ENCODE measurements around the gene HECTD2. TPM values are rescaled to one million over a fixed set of nuclear protein-coding genes. Genes with fewer than 3 reads are reported as not detected.
A peak's percentile ranks its signal among the peaks of the same experiment; 100 is the strongest.

Gene HECTD2
- total RNA-seq, 1 donor from 2014 or later: 22.1 TPM

DNA sequence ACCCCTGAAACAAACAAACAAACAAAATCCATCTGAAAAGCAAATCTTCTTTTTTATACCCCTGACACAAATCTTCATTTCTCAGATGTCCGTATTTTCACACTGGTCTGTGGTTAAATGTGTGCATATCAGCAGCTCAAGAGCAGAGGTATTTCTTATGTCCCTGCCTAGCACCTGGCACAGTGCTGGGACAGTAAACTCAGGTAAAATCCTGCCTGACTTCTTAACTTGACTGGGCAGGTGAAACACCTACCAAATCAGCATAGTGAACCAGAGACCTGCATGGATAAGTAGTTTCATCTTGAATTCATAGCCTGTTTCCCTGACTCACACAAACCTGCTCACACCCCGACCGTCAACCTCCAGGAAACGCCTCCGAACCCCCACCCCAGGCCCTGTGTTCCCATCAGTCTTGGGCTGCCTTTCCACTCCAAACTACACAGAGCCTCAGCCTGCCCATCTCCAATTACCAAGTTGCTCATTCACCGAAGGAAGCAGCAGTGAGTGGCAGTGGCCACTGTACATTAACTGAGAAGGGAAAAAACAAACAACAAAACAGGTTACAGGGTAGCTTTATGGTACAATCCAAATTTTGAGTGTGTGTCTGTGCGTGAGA lies 109.9 kb downstream of the HECTD2 start:
- TF ChIP-seq, protein P1, sequence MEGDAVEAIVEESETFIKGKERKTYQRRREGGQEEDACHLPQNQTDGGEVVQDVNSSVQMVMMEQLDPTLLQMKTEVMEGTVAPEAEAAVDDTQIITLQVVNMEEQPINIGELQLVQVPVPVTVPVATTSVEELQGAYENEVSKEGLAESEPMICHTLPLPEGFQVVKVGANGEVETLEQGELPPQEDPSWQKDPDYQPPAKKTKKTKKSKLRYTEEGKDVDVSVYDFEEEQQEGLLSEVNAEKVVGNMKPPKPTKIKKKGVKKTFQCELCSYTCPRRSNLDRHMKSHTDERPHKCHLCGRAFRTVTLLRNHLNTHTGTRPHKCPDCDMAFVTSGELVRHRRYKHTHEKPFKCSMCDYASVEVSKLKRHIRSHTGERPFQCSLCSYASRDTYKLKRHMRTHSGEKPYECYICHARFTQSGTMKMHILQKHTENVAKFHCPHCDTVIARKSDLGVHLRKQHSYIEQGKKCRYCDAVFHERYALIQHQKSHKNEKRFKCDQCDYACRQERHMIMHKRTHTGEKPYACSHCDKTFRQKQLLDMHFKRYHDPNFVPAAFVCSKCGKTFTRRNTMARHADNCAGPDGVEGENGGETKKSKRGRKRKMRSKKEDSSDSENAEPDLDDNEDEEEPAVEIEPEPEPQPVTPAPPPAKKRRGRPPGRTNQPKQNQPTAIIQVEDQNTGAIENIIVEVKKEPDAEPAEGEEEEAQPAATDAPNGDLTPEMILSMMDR (IDR thresholded peaks at IDR 0.05): no peak
- Mint-ChIP-seq H3K9me3 (ENCODE audit: unreplicated experiment) (peaks cover 8% of the 10 kb centered on the region), H3K36me3 (ENCODE audit: unreplicated experiment) (peaks cover 30% of the 10 kb centered on the region), H3K4me1 (ENCODE audit: unreplicated experiment) (peaks cover 9% of the 10 kb centered on the region), H3K27ac (ENCODE audit: unreplicated experiment) (no peak overlapping the region), H3K27me3 (ENCODE audit: unreplicated experiment) (no peaks in the 10 kb centered on the region), H3K4me3 (ENCODE audit: unreplicated experiment) (no peak overlapping the region)
- no peak for DNase-seq (ENCODE audit: extremely low spot score, unreplicated experiment)

GRCh38 chr10:91520661-91521060 lies 110.5 kb downstream of the HECTD2 start:
- Mint-ChIP-seq H3K27me3 (ENCODE audit: unreplicated experiment) (no peaks in the 10 kb centered on the region), H3K4me1 (ENCODE audit: unreplicated experiment) (peaks cover 4% of the 10 kb centered on the region), H3K36me3 (ENCODE audit: unreplicated experiment) (peaks cover 29% of the 10 kb centered on the region), H3K27ac (ENCODE audit: unreplicated experiment) (no peak overlapping the region), H3K4me3 (ENCODE audit: unreplicated experiment) (no peak overlapping the region), H3K9me3 (ENCODE audit: unreplicated experiment) (peaks cover 8% of the 10 kb centered on the region)
- TF ChIP-seq, protein P1 (IDR thresholded peaks at IDR 0.05): no peak
- no peak for DNase-seq (ENCODE audit: extremely low spot score, unreplicated experiment)

DNA sequence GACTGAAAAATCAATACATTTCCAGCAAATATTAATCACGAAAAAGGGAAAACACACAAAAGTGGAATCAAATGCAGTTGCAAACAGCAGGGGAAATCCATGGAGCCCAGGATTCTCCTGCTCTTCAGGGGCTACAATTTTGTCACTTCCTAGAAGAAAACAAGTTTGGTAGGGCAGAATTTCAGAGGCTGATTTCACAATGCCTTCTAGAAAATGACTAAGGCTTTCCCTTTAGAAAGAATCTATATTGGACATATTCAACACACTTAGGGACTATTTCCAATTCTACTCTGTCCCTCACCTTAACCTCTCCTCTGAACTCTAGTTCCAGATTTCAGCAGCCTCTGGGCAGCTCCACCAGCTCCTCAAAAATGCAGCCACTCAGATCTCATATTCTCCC lies 111.3 kb downstream of the HECTD2 start:
- Mint-ChIP-seq H3K36me3 (ENCODE audit: unreplicated experiment) (peaks cover 21% of the 10 kb centered on the region), H3K27me3 (ENCODE audit: unreplicated experiment) (no peaks in the 10 kb centered on the region), H3K9me3 (ENCODE audit: unreplicated experiment) (peaks cover 8% of the 10 kb centered on the region), H3K4me1 (ENCODE audit: unreplicated experiment) (peaks cover 2% of the 10 kb centered on the region), H3K27ac (ENCODE audit: unreplicated experiment) (no peak overlapping the region), H3K4me3 (ENCODE audit: unreplicated experiment) (no peak overlapping the region)
- no peak for DNase-seq (ENCODE audit: extremely low spot score, unreplicated experiment)
- TF ChIP-seq, protein P1 (IDR thresholded peaks at IDR 0.05): no peak

DNA sequence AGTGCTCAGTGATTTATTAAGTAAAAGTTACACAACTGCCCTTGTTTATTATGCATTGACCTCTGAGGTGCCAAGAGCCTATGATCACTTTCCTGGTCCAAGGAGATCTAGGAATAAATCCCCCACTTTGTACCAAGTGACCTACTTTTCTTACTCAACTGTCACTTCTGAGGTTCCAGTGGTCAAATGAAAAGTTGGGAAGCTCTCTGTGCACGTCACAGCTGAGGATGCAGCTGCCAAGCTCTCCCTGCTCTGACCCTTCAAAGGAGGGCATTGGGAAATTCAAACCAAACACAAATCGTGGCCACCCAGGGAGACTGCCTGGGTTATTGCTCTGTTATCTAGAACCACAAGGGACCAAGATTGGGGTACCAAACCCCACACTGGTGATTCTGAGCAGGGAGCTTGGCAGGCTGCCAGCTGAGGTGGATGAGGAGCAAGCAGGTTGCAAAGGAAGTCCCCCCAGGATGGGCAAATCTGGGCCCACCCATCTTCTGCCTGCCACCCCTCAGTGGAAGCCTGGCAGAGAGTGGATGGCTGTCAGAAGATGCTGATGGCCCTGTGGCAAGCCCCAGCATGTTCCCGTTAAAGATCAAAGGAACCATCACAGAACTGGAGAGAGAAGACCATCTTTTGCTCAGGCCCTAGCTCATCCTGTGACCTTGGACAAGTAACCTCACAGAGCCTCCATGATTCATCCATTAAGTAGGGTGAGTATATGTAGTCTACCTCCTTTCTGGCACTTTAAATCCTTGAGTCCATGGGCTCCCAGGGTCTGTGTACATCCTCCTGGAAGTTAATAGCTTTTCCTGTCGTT lies 116.0 kb downstream of the HECTD2 start:
- H3K4me1 Mint-ChIP-seq (ENCODE audit: unreplicated experiment): no peaks in the 10 kb centered on the region
- TF ChIP-seq, protein P1 (IDR thresholded peaks at IDR 0.05): no peak
- peaks cover 4% of the 10 kb centered on the region for H3K36me3 Mint-ChIP-seq (ENCODE audit: unreplicated experiment)
- no peak for DNase-seq (ENCODE audit: extremely low spot score, unreplicated experiment)
- H3K27ac Mint-ChIP-seq (ENCODE audit: unreplicated experiment): no peak overlapping the region
- no peaks in the 10 kb centered on the region for H3K27me3 Mint-ChIP-seq (ENCODE audit: unreplicated experiment)
- no peaks in the 10 kb centered on the region for H3K9me3 Mint-ChIP-seq (ENCODE audit: unreplicated experiment)
- H3K4me3 Mint-ChIP-seq (ENCODE audit: unreplicated experiment): no peak overlapping the region

DNA sequence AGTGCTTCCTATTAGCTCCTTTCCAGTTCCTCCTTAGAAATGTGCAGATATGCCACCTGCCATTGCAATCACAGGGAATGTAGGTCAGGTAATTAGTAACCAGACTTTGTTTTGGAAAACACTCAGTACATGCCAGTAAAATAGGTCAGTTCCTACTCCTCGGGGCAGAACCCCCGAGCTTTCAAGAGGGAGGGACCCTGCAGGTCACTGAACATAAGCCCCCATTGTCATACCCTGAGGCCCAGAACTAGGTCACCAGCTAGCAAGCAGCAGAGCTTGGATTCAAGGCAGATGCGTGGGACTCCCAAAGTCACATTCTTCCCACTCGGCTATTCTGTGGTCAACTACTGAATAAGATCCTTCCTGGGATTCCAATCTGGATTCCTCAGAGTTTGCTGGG lies 117.9 kb downstream of the HECTD2 start:
- Mint-ChIP-seq H3K27me3 (ENCODE audit: unreplicated experiment) (no peaks in the 10 kb centered on the region), H3K4me3 (ENCODE audit: unreplicated experiment) (no peak overlapping the region), H3K27ac (ENCODE audit: unreplicated experiment) (no peak overlapping the region), H3K4me1 (ENCODE audit: unreplicated experiment) (no peaks in the 10 kb centered on the region), H3K9me3 (ENCODE audit: unreplicated experiment) (no peaks in the 10 kb centered on the region), H3K36me3 (ENCODE audit: unreplicated experiment) (no peaks in the 10 kb centered on the region)
- TF ChIP-seq, protein P1 (IDR thresholded peaks at IDR 0.05): no peak
- DNase-seq (ENCODE audit: extremely low spot score, unreplicated experiment): peak; percentile 59

Measured in osteocyte (in vitro differentiated cells).